Muscle of arm (tissue), 12 donors: ENCODE measurements around the gene VSIG8. TPM values are rescaled to one million over a fixed set of nuclear protein-coding genes. Genes with fewer than 3 reads are reported as not detected.

Experiments used
- DNase-seq: peaks from one replicate; pipeline ENCODE4 v3.0.0-alpha.2; 2013
- polyA plus RNA-seq, 12 donors: library from polyadenylated mRNA; unstranded; fragments of 120-200 nt; gene quantifications; one replicate each; pipeline ENCODE4 v1.2.1, GENCODE V29; 2013; ENCODE audit not compliant: insufficient read length in 12 of 12

The VSIG8 gene
- polyA plus RNA-seq, 12 donors = not detected

- no peak for DNase-seq
Measured at GRCh38 chr1:159884296-159884695, 21.8 kb upstream of the VSIG8 start.

DNA sequence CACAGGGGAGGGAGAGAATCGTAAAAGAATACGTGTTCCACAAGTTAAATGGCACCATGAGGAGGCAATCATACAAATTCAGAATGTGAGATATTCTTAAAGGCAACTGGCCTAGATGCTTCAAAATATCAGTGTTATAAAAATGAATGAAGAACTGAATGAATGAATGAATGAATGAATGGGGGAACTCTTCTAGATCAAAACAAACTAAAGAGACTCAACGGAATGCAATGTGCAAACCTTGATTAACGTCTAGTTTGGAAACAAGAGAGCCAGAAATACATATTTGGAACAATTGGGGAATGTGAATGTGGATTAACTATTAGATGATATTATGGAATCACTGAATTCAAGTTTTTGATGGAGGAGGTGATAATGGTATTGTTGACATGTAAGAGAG, 20.7 kb upstream of the VSIG8 start:
- no peak for DNase-seq

DNA sequence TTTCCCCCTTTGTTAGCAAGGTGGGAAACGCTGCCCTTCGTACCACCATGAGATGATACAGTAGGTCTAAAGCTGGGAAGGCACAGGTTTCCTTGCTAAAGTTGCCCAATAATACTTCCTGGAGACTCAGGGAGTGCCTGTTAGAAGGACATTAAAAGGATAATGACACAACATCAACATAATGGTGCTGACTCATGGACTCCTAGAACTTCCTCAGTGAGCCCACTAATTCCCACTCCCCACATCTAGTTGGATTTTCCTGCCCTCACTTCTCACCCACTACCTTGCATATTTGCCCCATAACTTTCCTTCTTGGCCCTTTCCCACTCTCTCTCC, 20.0 kb upstream of the VSIG8 start:
- DNase-seq = no peak

GRCh38 chr1:159881622-159882526, 19.4 kb upstream of the VSIG8 start:
- no peak for DNase-seq

DNA sequence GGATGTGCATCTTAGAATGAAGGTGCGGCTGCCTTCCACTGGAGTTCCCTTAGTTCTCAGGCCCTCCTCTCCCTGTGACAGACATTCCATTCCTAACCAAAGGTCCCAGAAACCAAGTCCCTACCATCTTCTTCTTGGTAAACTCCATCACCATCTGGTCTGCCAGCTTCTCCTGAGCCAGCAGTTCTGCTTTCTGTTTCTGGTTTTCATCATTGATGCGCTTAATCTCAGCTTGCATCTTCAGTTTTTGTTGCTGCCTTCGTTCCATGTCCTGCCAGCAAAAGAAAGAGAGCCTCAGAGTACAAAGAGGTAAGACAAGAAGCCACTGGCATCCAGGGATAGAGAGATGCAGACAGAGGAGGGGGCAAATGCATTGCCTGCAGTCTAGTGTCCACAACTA, 18.0 kb upstream of the VSIG8 start:
- no peak for DNase-seq

GRCh38 chr1:159879977-159880376, 17.5 kb upstream of the VSIG8 start:
- no peak for DNase-seq

- DNase-seq = no peak
Measured at GRCh38 chr1:159879136-159879535, 16.7 kb upstream of the VSIG8 start.

GRCh38 chr1:159877695-159878444, 15.4 kb upstream of the VSIG8 start:
- no peak for DNase-seq

GRCh38 chr1:159873530-159874143, 11.2 kb upstream of the VSIG8 start:
- no peak for DNase-seq

DNA sequence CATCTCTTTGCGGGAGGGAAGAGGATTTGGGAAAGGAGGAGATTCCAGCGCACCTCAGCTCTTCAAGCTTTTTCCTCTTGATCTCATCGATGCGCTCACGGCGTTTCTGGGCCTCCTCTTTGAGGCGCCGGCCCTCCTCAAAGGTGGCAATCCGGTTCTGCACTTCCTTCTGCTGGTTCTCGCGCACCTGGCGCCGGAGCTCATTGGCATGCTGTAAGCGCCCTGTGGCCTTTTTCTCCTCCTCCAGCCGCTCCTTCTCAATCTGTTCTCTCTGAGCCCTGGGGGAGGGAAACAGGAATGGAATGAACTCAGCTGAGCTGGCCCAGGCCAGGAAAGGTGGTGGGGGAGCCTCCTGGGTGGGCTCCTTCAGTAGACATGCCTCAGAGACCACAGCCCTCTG, 10.4 kb upstream of the VSIG8 start:
- DNase-seq = no peak

DNA sequence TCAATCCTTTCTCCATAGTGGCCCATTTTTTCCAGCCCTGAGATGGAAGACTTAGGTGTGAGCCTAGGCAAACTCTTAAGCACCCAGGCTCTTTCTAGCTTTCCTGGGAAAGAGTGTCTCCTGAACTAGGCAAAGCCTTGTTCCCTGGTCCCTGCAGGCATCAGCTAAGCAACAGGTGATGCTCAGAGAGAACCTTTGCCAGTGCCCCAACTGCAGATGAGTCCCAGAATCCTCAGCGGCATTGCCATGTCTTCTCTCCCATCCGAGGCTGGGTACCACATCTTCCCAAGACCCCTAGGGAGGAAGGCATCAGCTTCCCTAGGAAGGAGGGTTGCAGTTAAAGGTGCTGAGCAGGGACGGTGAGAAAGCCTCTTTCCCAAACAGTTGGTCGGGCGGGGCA, 8.2 kb upstream of the VSIG8 start:
- DNase-seq = no peak

GRCh38 chr1:159869607-159870006, 7.2 kb upstream of the VSIG8 start:
- DNase-seq = no peak

GRCh38 chr1:159869173-159869572, 6.7 kb upstream of the VSIG8 start:
- no peak for DNase-seq

DNA sequence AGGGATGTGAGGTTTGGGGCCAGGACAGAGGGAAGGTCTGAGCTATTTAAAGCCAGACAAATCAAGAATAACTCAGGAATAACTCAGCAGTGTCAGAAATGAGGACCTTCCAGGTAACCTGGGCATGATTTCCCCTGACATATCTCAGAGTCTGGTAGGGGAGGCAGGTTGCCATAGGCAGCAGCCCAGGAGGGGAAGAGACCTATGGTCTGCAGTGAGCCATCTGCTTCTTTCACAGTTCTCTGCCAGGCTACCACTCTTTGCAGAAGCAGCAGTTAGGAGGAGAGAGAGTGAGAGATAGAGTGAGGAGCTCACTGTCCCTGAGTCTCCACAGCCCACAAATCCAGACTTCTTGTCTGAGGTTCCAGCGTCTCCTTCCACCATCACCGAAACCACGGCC, 6.3 kb upstream of the VSIG8 start:
- no peak for DNase-seq

DNA sequence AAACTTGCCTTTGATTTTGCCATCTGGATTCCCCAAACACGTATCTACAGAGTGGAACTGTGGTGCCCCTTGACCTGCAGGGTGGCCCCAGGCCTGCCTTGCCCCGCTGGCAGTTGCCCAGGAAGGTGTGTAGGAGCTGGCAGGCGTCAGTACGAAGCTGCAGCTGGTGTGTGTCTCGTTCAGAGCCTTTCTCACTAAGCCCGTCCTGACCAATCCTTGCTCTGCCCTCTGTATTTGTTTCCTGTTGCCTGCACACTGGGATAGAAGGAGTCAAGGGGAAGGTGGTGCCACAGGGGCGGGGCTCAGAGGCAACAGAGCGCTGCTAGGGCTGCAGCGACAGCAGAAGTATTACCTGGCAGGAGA, 5.2 kb upstream of the VSIG8 start:
- no peak for DNase-seq

DNA sequence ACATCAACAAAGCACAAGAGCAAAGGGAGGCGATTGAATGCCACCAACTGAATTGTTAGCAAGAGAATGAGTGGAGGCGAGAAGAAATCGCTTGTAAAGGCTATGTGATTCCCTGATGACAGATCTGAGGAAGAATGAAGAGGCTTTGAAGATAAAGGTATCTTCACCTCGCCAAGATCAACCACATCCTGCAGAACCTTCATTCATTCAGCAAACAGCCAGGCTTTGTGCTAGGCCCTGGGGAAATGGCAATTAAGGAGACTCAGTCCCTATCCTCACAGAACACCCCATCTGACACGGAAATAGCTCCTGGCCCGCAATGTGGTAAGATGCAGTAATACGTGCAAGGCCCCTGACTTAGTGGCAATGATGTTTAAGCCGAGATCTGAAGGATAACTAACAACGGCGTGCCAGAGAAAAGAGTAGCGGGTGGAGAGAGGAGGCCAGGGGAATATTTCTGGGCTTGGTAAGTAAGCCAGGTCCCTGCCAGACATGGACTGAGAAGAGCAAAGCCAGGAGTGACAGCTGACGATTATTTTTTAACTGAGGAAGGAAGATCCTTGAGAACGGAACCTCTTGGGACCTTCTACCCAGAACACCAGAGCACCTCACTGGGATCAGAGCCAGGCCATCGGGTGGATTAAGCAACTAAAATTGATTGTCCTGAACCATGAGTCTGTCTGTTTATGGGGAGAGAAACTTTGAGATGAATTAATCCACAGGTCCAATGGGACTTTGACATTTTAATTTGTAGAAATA, 4.6 kb upstream of the VSIG8 start:
- DNase-seq = no peak

GRCh38 chr1:159866066-159866465, 3.6 kb upstream of the VSIG8 start:
- DNase-seq = no peak

GRCh38 chr1:159864262-159864661, 1.8 kb upstream of the VSIG8 start:
- no peak for DNase-seq

- no peak for DNase-seq
Measured at GRCh38 chr1:159862031-159862430, 426 bp downstream of the VSIG8 start.

DNA sequence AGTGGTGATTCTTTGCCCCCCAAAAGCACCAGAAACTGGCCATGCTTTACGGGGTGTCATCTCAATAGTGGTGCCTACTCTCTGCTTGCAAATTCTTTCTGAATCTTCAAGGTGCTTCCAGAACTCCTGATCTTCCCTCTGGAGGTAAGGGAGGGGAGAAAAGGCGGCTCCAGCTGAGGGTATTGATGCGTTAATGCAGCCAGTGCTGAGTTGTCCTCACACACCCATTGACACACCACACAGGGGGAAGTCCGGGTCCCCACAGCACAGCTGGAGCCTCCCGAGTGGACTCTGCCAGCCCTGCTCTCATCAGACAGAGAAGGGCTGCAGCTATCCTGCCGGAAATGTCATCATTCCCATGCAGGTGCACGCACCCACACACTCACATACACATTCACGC, 1.2 kb downstream of the VSIG8 start:
- DNase-seq = no peak

- no peak for DNase-seq
Measured at GRCh38 chr1:159860456-159860855, 2.0 kb downstream of the VSIG8 start.

DNA sequence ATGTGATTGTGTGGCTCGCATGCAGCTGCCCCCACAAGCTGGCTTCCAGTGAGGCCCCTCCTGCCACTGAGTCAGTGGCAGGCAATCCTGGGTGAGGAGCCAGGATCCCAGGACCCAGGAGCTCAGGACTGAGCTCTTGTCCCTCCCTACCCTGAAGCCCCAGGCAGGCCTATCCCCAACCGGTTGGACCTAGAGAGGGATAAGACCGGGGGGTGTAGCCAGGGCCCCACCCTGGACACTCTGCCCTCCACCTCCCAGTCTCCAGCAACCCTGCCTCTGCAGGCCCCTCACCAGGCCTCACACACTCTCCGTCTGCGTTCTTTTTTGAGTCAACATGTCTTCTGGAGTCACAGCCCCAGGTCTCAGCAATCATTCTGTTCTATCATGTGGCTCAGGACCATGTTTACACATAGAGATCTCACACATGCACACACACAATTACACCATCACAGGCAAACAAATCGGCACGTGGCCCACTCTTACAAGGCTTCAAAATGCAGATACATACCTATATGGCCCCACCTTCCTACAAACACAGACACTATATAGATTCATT, 2.6 kb downstream of the VSIG8 start:
- no peak for DNase-seq
